WTC11 (cell line): Measurements from ENCODE around the gene IL36G. TPM values are rescaled to one million over a fixed set of nuclear protein-coding genes. Genes with fewer than 3 reads are reported as not detected.

Experiments used
- ATAC-seq: fragments of 200-7000 bp; cut with Tn5 transposase; 2 replicates; pipeline ENCODE4 v1.10.0; 2021; ENCODE audit warnings: mild to moderate bottlenecking, moderate library complexity
- CTCF ChIA-PET: fragments of 300-600 bp; sonication (Branson Sonifier 250); formaldehyde crosslinking; loops from one replicate; lab custom pipeline; 2021; ENCODE audit warnings: antibody characterized with exemption; lab: Charles Lee
- POLR2A ChIA-PET: fragments of 350-600 bp; sonication (Branson Sonifier 250); formaldehyde crosslinking; loops from one replicate; lab custom pipeline; 2021; ENCODE audit warnings: antibody characterized with exemption; lab: Charles Lee
- DNase-seq: peaks from one replicate; pipeline ENCODE4 v3.0.0; 2021; ENCODE audit warnings: low spot score
- H3K27ac Mint-ChIP-seq: 2 replicates; pipeline ENCODE4 v1.8.0; 2021; ENCODE audit warnings: mixed read lengths
- H3K27me3 Mint-ChIP-seq: 2 replicates; pipeline ENCODE4 v1.8.0; 2021; ENCODE audit warnings: low read depth, mild to moderate bottlenecking, moderate library complexity, mixed read lengths
- H3K36me3 Mint-ChIP-seq: 2 replicates; pipeline ENCODE4 v1.8.0; 2021; ENCODE audit warnings: mixed read lengths
- H3K4me1 Mint-ChIP-seq: 2 replicates; pipeline ENCODE4 v1.8.0; 2022; ENCODE audit warnings: mixed read lengths
- H3K4me3 Mint-ChIP-seq: 2 replicates; pipeline ENCODE4 v1.8.0; 2021; ENCODE audit warnings: mild to moderate bottlenecking, moderate library complexity, mixed read lengths
- H3K9me3 Mint-ChIP-seq: 2 replicates; pipeline ENCODE4 v1.8.0; 2021; ENCODE audit warnings: mixed read lengths
- AFF4 ChIP-seq: sonication (generic); formaldehyde crosslinking; IDR thresholded peaks from 2 replicates; pipeline ENCODE4 v1.8.1; 2023; ENCODE audit warnings: mild to moderate bottlenecking, missing genetic modification reagents, borderline replicate concordance
- ATF1 ChIP-seq: sonication (generic); formaldehyde crosslinking; IDR thresholded peaks from 2 replicates; pipeline ENCODE4 v1.8.1; 2023; ENCODE audit warnings: mild to moderate bottlenecking, moderate library complexity, missing genetic modification reagents
- CREM ChIP-seq: sonication (generic); formaldehyde crosslinking; IDR thresholded peaks from 2 replicates; pipeline ENCODE4 v1.8.1; 2022; ENCODE audit warnings: mild to moderate bottlenecking, missing genetic modification reagents, moderate library complexity
- CTCF ChIP-seq: fragments of 200-600 bp; IDR thresholded peaks from 2 replicates; pipeline ENCODE4 v1.8.0; 2022; ENCODE audit warnings: antibody characterized with exemption
- ETV6 ChIP-seq: sonication (generic); formaldehyde crosslinking; IDR thresholded peaks from 2 replicates; pipeline ENCODE4 v1.8.1; 2022; ENCODE audit warnings: mild to moderate bottlenecking, missing genetic modification reagents
- GRHL2 ChIP-seq: fragments of 250-450 bp; sonication (Bioruptor Pico); IDR thresholded peaks from 2 replicates; pipeline ENCODE4 v1.8.0; 2022; ENCODE audit warnings: mild to moderate bottlenecking, moderate library complexity; ENCODE audit not compliant: insufficient replicate concordance, severe bottlenecking
- GTF2I ChIP-seq: fragments of 250-450 bp; sonication (Bioruptor Pico); conservative IDR thresholded peaks from 2 replicates; pipeline ENCODE4 v1.4.0; 2021; ENCODE audit warnings: mild to moderate bottlenecking
- IRF2 ChIP-seq: sonication (generic); formaldehyde crosslinking; IDR thresholded peaks from 2 replicates; pipeline ENCODE4 v1.8.0; 2022; ENCODE audit warnings: low read depth, missing genetic modification reagents, borderline replicate concordance
- MLX ChIP-seq: sonication (generic); formaldehyde crosslinking; IDR thresholded peaks from 2 replicates; pipeline ENCODE4 v1.8.1; 2023; ENCODE audit warnings: mild to moderate bottlenecking, missing genetic modification reagents, moderate library complexity
- MXD4 ChIP-seq: fragments of 250-450 bp; sonication (Bioruptor Pico); IDR thresholded peaks from 2 replicates; pipeline ENCODE4 v1.8.0; 2021; ENCODE audit warnings: mild to moderate bottlenecking, moderate library complexity, borderline replicate concordance
- NR1H2 ChIP-seq: sonication (generic); formaldehyde crosslinking; IDR thresholded peaks from 2 replicates; pipeline ENCODE4 v1.9.0; 2021; ENCODE audit warnings: mild to moderate bottlenecking, moderate library complexity, missing genetic modification reagents
- NR2C2 ChIP-seq: sonication (generic); formaldehyde crosslinking; IDR thresholded peaks from 2 replicates; pipeline ENCODE4 v1.8.0; 2022; ENCODE audit warnings: mild to moderate bottlenecking, missing genetic modification reagents
- NR3C1 ChIP-seq: sonication (generic); formaldehyde crosslinking; conservative IDR thresholded peaks from 2 replicates; pipeline ENCODE4 v1.8.1; 2023; ENCODE audit warnings: low read depth, mild to moderate bottlenecking, missing genetic modification reagents
- SOX15 ChIP-seq: fragments of 250-450 bp; sonication (Bioruptor Pico); IDR thresholded peaks from 2 replicates; pipeline ENCODE4 v1.9.0; 2021; ENCODE audit warnings: mild to moderate bottlenecking
- USF2 ChIP-seq: sonication (generic); formaldehyde crosslinking; IDR thresholded peaks from 2 replicates; pipeline ENCODE4 v1.8.1; 2023; ENCODE audit warnings: mild to moderate bottlenecking, missing genetic modification reagents, moderate library complexity
- ZNF317 ChIP-seq: sonication (generic); formaldehyde crosslinking; IDR thresholded peaks from 2 replicates; pipeline ENCODE4 v1.8.1; 2023; ENCODE audit warnings: low read depth, mild to moderate bottlenecking, moderate library complexity, missing genetic modification reagents, borderline replicate concordance
- ZNF396 ChIP-seq: fragments of 250-450 bp; sonication (Bioruptor Pico); IDR thresholded peaks from 2 replicates; pipeline ENCODE4 v1.8.0; 2021; ENCODE audit warnings: mild to moderate bottlenecking, moderate library complexity, borderline replicate concordance
- ZNF416 ChIP-seq: fragments of 250-450 bp; sonication (Bioruptor Pico); IDR thresholded peaks from 2 replicates; pipeline ENCODE4 v1.9.0; 2021; ENCODE audit warnings: mild to moderate bottlenecking, inconsistent platforms
- ZNF423 ChIP-seq: fragments of 250-450 bp; sonication (Bioruptor Pico); IDR thresholded peaks from 2 replicates; pipeline ENCODE4 v2.1.2; 2022; ENCODE audit warnings: mild to moderate bottlenecking, moderate library complexity
- ZNF532 ChIP-seq: fragments of 250-450 bp; sonication (Bioruptor Pico); IDR thresholded peaks from 2 replicates; pipeline ENCODE4 v1.9.0; 2021; ENCODE audit warnings: mild to moderate bottlenecking, borderline replicate concordance
- total RNA-seq: library from RNA; stranded (reverse); gene quantifications from 3 replicates; pipeline ENCODE4 v1.2.3, GENCODE V29; 2021

IL36G gene
- total RNA-seq, 1 experiment from 2014 or later: not detected

- Mint-ChIP-seq H3K4me3 (no peak overlapping the region), H3K27ac (no peak overlapping the region), H3K36me3 (no peaks in the 10 kb centered on the region), H3K4me1 (no peaks in the 10 kb centered on the region), H3K27me3 (peaks cover 14% of the 10 kb centered on the region), H3K9me3 (peaks cover 29% of the 10 kb centered on the region)
- POLR2A ChIA-PET: no interaction called here
- CTCF ChIA-PET: no interaction called here
- DNase-seq: no peak
- TF ChIP-seq GTF2I (CRISPR knock-in tag): no peak
- TF ChIP-seq ZNF416 (CRISPR knock-in tag): no peak
- TF ChIP-seq SOX15: no peak
- TF ChIP-seq ZNF423 (CRISPR knock-in tag): no peak
- no peak for TF ChIP-seq NR3C1 (CRISPR knock-in tag)
- no peak for TF ChIP-seq ZNF396 (CRISPR knock-in tag)
- no peak for TF ChIP-seq CTCF
- no peak for TF ChIP-seq USF2 (CRISPR knock-in tag)
- no peak for TF ChIP-seq CREM (CRISPR knock-in tag)
- TF ChIP-seq MXD4 (CRISPR knock-in tag): no peak
- no peak for ATAC-seq
Measured at GRCh38 chr2:113009622-113010021, 31.8 kb downstream of the IL36G start.

- DNase-seq: no peak
- Mint-ChIP-seq H3K4me3 (no peak overlapping the region), H3K9me3 (peaks cover 28% of the 10 kb centered on the region), H3K27me3 (peaks cover 15% of the 10 kb centered on the region), H3K4me1 (no peaks in the 10 kb centered on the region), H3K36me3 (no peaks in the 10 kb centered on the region), H3K27ac (no peak overlapping the region)
- no peak for ATAC-seq
- ChIA-PET CTCF (no interaction called here), POLR2A (no interaction called here)
- TF ChIP-seq CREM (CRISPR knock-in tag) (no peak), ZNF532 (CRISPR knock-in tag) (no peak), ZNF317 (no peak), NR2C2 (CRISPR knock-in tag) (no peak), MLX (CRISPR knock-in tag) (no peak), IRF2 (CRISPR knock-in tag) (no peak), ATF1 (no peak), NR1H2 (CRISPR knock-in tag) (no peak), GRHL2 (CRISPR knock-in tag) (no peak), AFF4 (CRISPR knock-in tag) (no peak), CTCF (no peak), ETV6 (CRISPR knock-in tag) (no peak)
Measured at GRCh38 chr2:113010088-113010487, 32.3 kb downstream of the IL36G start.
